Stimulated activated CD8-positive, alpha-beta memory T cell treated with anti-CD3 and anti-CD28 coated beads, Interleukin-4, amount 100 ng/mL, for 48 hours (primary cell): Measurements from ENCODE around the gene ANKRD49.

Experiments
- DNase-seq: peaks from one replicate; pipeline ENCODE4 v3.0.0-alpha.2; 2020

ANKRD49 gene

GRCh38 chr11:94511932-94512781, 18.4 kb downstream of the ANKRD49 start, which contains the start of gene C11orf97:
Gene C11orf97, plus strand, starts transcription at chr11:94512461. Its CDS starts 68 bp downstream, at chr11:94512529.
- DNase-seq = peak; percentile 70

- no peak for DNase-seq
Observed at GRCh38 chr11:94513091-94513490, 19.3 kb downstream of the ANKRD49 start.

- no peak for DNase-seq
Observed at GRCh38 chr11:94515398-94515797, 21.6 kb downstream of the ANKRD49 start.

GRCh38 chr11:94516725-94517124, 22.9 kb downstream of the ANKRD49 start:
- no peak for DNase-seq

GRCh38 chr11:94518300-94518699, 24.5 kb downstream of the ANKRD49 start:
- no peak for DNase-seq

- no peak for DNase-seq
Observed at GRCh38 chr11:94519478-94520084, 25.8 kb downstream of the ANKRD49 start.

GRCh38 chr11:94521684-94522083, 27.9 kb downstream of the ANKRD49 start:
- DNase-seq = no peak

GRCh38 chr11:94524341-94524740, 30.6 kb downstream of the ANKRD49 start:
- no peak for DNase-seq

GRCh38 chr11:94525546-94526324, 32.0 kb downstream of the ANKRD49 start:
- DNase-seq = no peak

GRCh38 chr11:94526645-94527438, 33.1 kb downstream of the ANKRD49 start:
- DNase-seq = no peak

GRCh38 chr11:94528551-94528950, 34.8 kb downstream of the ANKRD49 start:
- DNase-seq = no peak

GRCh38 chr11:94532211-94532610, 38.4 kb downstream of the ANKRD49 start:
- DNase-seq = no peak

- DNase-seq = no peak
Observed at GRCh38 chr11:94533206-94533605, 39.4 kb downstream of the ANKRD49 start.

GRCh38 chr11:94533696-94534630, 40.2 kb downstream of the ANKRD49 start:
- no peak for DNase-seq

- DNase-seq = no peak
Observed at GRCh38 chr11:94536386-94536785, 42.6 kb downstream of the ANKRD49 start.

- no peak for DNase-seq
Observed at GRCh38 chr11:94537031-94537600, 43.3 kb downstream of the ANKRD49 start.

GRCh38 chr11:94539420-94539819, 45.6 kb downstream of the ANKRD49 start:
- DNase-seq = no peak

- peak; percentile 84 for DNase-seq
Observed at GRCh38 chr11:94543695-94544645, 50.2 kb downstream of the ANKRD49 start, which contains the start of gene FUT4. Gene FUT4, plus strand, starts transcription at chr11:94543921. Its CDS starts 213 bp downstream, at chr11:94544134.

GRCh38 chr11:94544646-94545263, 51.0 kb downstream of the ANKRD49 start:
- no peak for DNase-seq
